Epithelial cell of esophagus (primary cell): ENCODE measurements around the gene SH2D3C.

Experiments
- DNase-seq: peaks from one replicate; pipeline ENCODE4 v3.0.0; 2010; ENCODE audit warnings: low read depth
- H3K4me3 ChIP-seq: 2 replicates; pipeline ENCODE4 v1.5.1; 2011; ENCODE audit warnings: mild to moderate bottlenecking, low read length, control low read depth
- CTCF ChIP-seq: IDR thresholded peaks from 2 replicates; pipeline ENCODE4 v1.5.1; 2011; ENCODE audit warnings: low read depth, mild to moderate bottlenecking, low read length, control low read depth, inconsistent platforms; ENCODE audit not compliant: insufficient read depth; ENCODE audit errors: missing control alignments

The SH2D3C gene

DNA sequence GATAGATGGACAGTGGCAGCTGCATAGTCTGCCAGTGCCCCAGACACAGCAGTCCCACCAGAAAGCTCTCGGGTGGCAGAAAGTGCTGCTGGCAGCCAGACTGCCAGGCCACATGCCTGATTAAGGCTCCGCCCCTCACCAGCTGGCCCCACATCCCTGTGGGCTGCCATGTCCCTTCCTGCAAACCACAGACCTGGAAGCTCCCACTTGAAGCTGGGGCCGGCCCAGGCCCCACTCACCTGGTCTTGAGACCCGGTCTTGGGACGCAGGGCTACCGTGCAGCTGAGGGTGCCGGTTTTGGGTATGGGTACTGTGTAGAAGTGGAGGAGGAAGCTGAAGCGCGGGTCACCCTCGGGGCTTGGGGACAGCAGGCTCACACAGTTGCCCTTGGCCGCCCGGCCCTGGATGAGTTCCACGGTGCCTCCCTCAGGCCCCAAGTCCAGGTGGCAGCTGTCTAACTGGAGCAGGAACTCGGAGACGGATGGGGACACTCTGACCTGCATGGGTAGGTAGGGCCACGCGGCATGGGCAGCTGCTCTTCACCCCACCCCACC, 39.5 kb upstream of the SH2D3C start:
- H3K4me3 ChIP-seq = no peak overlapping the region
- DNase-seq = no peak
- TF ChIP-seq CTCF = no peak

DNA sequence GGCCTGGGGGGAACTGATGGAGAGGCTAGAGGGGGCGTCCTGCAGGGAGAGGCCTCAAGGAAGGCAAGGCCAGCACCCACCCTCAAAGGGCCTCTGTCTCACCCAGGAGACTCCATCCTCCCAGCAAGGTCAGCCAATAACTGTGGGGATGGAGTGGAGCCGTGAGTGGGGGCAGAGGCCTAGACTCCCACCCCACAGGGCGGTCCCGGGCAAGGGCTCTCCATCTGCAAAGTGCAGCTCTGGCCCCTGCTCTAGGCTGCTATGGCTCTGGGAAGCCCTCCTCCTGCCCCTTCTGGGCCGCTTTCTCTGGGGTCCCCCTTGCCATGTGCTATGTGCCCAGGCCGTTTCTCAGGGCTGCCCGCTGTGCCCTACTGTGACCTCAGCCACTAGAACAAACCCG, 38.3 kb upstream of the SH2D3C start:
- TF ChIP-seq CTCF = no peak
- H3K4me3 ChIP-seq = no peak overlapping the region
- DNase-seq = no peak

DNA sequence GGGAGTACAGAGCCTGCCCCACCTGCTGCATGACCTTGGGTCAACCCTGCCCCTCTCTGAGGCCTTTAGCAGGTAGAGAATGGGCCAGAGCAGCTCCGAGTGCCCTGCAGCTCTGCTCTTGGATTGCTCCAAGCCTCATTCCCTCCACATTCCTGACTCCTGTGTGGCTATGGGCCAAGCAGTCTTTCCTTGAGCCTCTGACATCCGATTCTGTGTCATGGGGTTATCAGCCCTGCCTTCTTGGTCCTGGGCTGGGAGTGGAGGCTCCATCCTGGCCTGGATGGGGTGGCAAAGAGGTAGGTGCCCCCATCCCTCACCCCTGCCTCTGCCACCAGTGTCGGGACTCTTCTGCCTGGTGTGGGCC, 37.9 kb upstream of the SH2D3C start:
- no peak for DNase-seq
- no peak for TF ChIP-seq CTCF
- H3K4me3 ChIP-seq = no peak overlapping the region

- no peak for DNase-seq
- no peak overlapping the region for H3K4me3 ChIP-seq
- no peak for TF ChIP-seq CTCF
Observed at GRCh38 chr9:127815512-127816361, 37.3 kb upstream of the SH2D3C start.

DNA sequence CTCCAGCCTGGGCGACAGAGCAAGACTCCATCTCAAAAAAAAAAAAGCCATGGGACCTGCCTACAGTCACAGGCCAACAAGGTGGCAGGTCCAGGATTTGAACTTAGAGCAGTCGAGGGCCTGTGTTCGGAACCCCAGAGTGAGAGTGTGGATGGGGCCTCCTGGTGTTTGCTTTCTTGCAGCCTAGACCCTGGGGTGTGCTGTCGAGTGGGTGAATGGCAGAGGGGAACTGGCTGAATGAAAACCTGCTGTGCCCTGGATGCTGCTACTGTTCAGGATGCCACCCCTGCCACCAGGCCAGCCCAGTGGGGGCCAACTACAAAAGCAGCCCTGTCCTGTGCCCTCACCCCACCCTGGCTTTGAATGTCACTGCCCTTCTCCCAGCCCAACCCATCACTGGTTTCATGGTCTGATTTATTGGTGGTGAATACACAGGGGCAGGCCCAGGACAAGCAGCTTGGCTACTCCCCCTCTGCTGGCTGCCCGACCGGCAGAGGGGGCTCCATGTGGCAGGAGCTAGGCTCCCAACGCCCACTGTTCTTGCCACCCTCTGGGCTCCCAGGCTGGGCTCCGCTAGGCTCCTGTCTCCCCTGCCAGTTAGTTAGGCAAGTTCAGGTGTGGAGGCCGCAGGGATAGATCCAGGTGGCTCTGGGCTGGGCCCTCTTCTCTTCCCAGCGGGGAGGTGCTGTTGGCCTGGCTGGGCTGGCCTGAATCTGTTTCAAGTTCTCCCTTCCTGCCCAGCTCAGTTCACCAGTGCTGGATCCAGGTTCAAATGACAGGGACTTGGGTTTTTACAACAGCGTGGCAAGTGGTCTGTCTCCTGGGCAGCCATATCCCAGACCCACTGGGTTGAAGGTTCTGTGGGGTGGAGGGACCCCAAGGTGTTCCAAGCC, 36.4 kb upstream of the SH2D3C start:
- no peak for DNase-seq
- no peak overlapping the region for H3K4me3 ChIP-seq

More for the DNA sequence above, 36.4 kb upstream of the SH2D3C start:
- TF ChIP-seq CTCF = no peak
